Endothelial cell of umbilical vein (primary cell): ENCODE measurements around the gene PRKAR1A. TPM values are rescaled to one million over a fixed set of nuclear protein-coding genes. Genes with fewer than 3 reads are reported as not detected.

Experiments used
- BruUV-seq: library from RNA; stranded (reverse); fragments of 400-500 nt; replicated peaks from 2 replicates; lab custom pipeline; 2021; lab: Mats Ljungman, UMichigan
- CTCF ChIA-PET: fragments of 300-600, 350-600 bp; sonication (Branson Sonifier 250); formaldehyde crosslinking; loops from one replicate; lab custom pipeline; 2021; ENCODE audit warnings: antibody characterized with exemption, inconsistent platforms; lab: Charles Lee
- POLR2A ChIA-PET: fragments of 300-600, 350-600 bp; sonication (Branson Sonifier 250); formaldehyde crosslinking; loops from one replicate; lab custom pipeline; 2021; ENCODE audit warnings: antibody characterized with exemption, inconsistent platforms; lab: Charles Lee
- DNase-seq: peaks from one replicate; pipeline ENCODE4 v3.0.0-alpha.2; 2011; ENCODE audit warnings: low read depth, low spot score
- FAIRE-seq: peaks from 2 replicates; lab custom pipeline; 2011; peaks lifted over from hg19 to GRCh38; lab: Jason Lieb, UNC
- H2AFZ ChIP-seq: 2 replicates; pipeline ENCODE4 v1.6.0; 2012; ENCODE audit warnings: low read depth, low read length, control low read depth, inconsistent platforms
- H3K27ac ChIP-seq: 2 replicates; pipeline ENCODE4 v1.5.1; 2011; ENCODE audit warnings: low read depth, mild to moderate bottlenecking, control low read depth, low read length, moderate library complexity; ENCODE audit not compliant: insufficient read depth
- H3K27me3 ChIP-seq, 2 experiments: 2 replicates each; pipeline versions ENCODE4 v1.6.0 to v1.6.1; 2011; ENCODE audit warnings: low read length in 2 of 2, mixed read lengths in 1 of 2; ENCODE audit not compliant: control insufficient read depth in 2 of 2, insufficient read depth in 2 of 2
- H3K36me3 ChIP-seq, 2 experiments: 2 replicates in 1 of 2; 3 replicates in 1 of 2; pipeline ENCODE4 v1.5.1; 2011; ENCODE audit warnings: low read length in 2 of 2, mild to moderate bottlenecking in 1 of 2, moderate library complexity in 1 of 2; ENCODE audit not compliant: control insufficient read depth in 2 of 2, insufficient read depth in 2 of 2; ENCODE audit errors: extremely low read depth in 1 of 2
- H3K4me1 ChIP-seq: 3 replicates; pipeline ENCODE4 v1.5.1; 2011; ENCODE audit warnings: mild to moderate bottlenecking, low read length; ENCODE audit not compliant: control insufficient read depth, insufficient read depth; ENCODE audit errors: extremely low read depth
- H3K4me2 ChIP-seq: 2 replicates; pipeline ENCODE4 v1.6.1; 2011; ENCODE audit warnings: low read length, control low read depth, mixed read lengths; ENCODE audit not compliant: insufficient read depth
- H3K4me3 ChIP-seq, 3 experiments: fragments of 200-600 bp in 1 of 3; sonication (generic), shearing (Covaris generic) in 1 of 3; replicated peaks in 1 of 3; 2 replicates each; pipeline ENCODE4 v1.5.1; 2011 to 2016; ENCODE audit warnings: control low read depth in 3 of 3, low read length in 3 of 3, mild to moderate bottlenecking in 2 of 3, inconsistent platforms in 1 of 3, low read depth in 1 of 3, moderate library complexity in 1 of 3; ENCODE audit not compliant: insufficient read depth in 1 of 3
- H3K79me2 ChIP-seq: 2 replicates; pipeline ENCODE4 v1.6.0; 2012; ENCODE audit warnings: low read length, inconsistent platforms; ENCODE audit not compliant: control insufficient read depth, insufficient read depth
- H3K9ac ChIP-seq: replicated peaks from 2 replicates; pipeline ENCODE3; 2011; ENCODE audit warnings: low read length, control low read depth; ENCODE audit not compliant: insufficient read depth; ENCODE audit errors: extremely low read depth
- H3K9me1 ChIP-seq: replicated peaks from 3 replicates; pipeline ENCODE4 v1.6.0; 2011; ENCODE audit warnings: mild to moderate bottlenecking, low read length; ENCODE audit not compliant: control insufficient read depth, insufficient read depth; ENCODE audit errors: extremely low read depth
- H3K9me3 ChIP-seq: replicated peaks from 2 replicates; pipeline ENCODE4 v1.5.1; 2012; ENCODE audit warnings: low read length, inconsistent platforms; ENCODE audit not compliant: control insufficient read depth, insufficient read depth
- H4K20me1 ChIP-seq: replicated peaks from 2 replicates; pipeline ENCODE3; 2011; ENCODE audit warnings: mild to moderate bottlenecking, low read length; ENCODE audit not compliant: control insufficient read depth, insufficient read depth; ENCODE audit errors: extremely low read depth
- CTCF ChIP-seq, 2 donors: IDR thresholded peaks; 1 replicate in 1 of 2; 2 replicates in 1 of 2; pipeline ENCODE4 v1.5.1; 2011; ENCODE audit warnings: low read length in 2 of 2, mild to moderate bottlenecking in 2 of 2, moderate library complexity in 2 of 2, control low read depth in 1 of 2, inconsistent platforms in 1 of 2, low read depth in 1 of 2; ENCODE audit not compliant: insufficient read depth in 1 of 2; ENCODE audit errors: extremely low read depth in 1 of 2
- EZH2 ChIP-seq: IDR thresholded peaks from 2 replicates; pipeline ENCODE4 v1.6.1; 2012; ENCODE audit warnings: borderline replicate concordance, low read depth, mild to moderate bottlenecking, moderate library complexity, low read length, inconsistent platforms; ENCODE audit not compliant: severe bottlenecking
- FOS ChIP-seq: IDR thresholded peaks from 2 replicates; pipeline ENCODE4 v1.6.1; 2011; ENCODE audit warnings: mild to moderate bottlenecking, low read length, moderate library complexity, borderline replicate concordance; ENCODE audit not compliant: insufficient read depth
- GATA2 ChIP-seq: IDR thresholded peaks from 2 replicates; pipeline ENCODE4 v1.7.0; 2011; ENCODE audit warnings: low read depth, mild to moderate bottlenecking, moderate library complexity, mixed read lengths, low read length; ENCODE audit not compliant: insufficient read length, insufficient read depth
- JUN ChIP-seq: IDR thresholded peaks from 2 replicates; pipeline ENCODE4 v1.6.1; 2011; ENCODE audit warnings: borderline replicate concordance, low read depth; ENCODE audit not compliant: insufficient read length, insufficient read depth
- MAX ChIP-seq: IDR thresholded peaks from 2 replicates; pipeline ENCODE4 v1.6.1; 2011; ENCODE audit not compliant: insufficient read depth, insufficient read length
- MYC ChIP-seq: IDR thresholded peaks from one replicate; pipeline ENCODE4 v1.6.1; 2011; ENCODE audit warnings: mild to moderate bottlenecking, low read depth, low read length
- POLR2A ChIP-seq: IDR thresholded peaks from 2 replicates; pipeline ENCODE4 v1.6.1; 2012; ENCODE audit warnings: low read depth, mild to moderate bottlenecking, control low read depth, low read length
- POLR2AphosphoS5 ChIP-seq: IDR thresholded peaks from 2 replicates; pipeline ENCODE4 v1.6.1; 2012; ENCODE audit warnings: low read depth, mild to moderate bottlenecking, control low read depth, low read length, moderate library complexity; ENCODE audit not compliant: insufficient read depth
- dilution Hi-C: fragments of 300-500 bp; cut with MboI; formaldehyde crosslinking; loops from one replicate; pipeline ENCODE4 v1.15.0; 2019; ENCODE audit warnings: low sequenced_read_pairs; ENCODE audit not compliant: extremely low pct_ligation_motif_present
- intact Hi-C: fragments of 100-400 bp; cut with micrococcal nuclease; formaldehyde crosslinking; loops from one replicate; pipeline ENCODE4 v1.10.0; 2022
- polyA plus RNA-seq, 4 experiments: library from polyadenylated mRNA; depleted of rRNA in 3 of 4; stranded (reverse) in 3 of 4; unstranded in 1 of 4; fragments of >200 nt; gene quantifications; 2 replicates each; pipeline versions ENCODE4 v1.2.1 to v1.2.3, GENCODE V29; 2011 to 2012; ENCODE audit warnings: missing spikeins in 1 of 4
- total RNA-seq: library from RNA; stranded (reverse); gene quantifications from 2 replicates; pipeline ENCODE4 v1.2.3, GENCODE V29; 2021

Gene PRKAR1A
- total and polyA plus RNA-seq, 2 donors (not counting 3 experiments of a cell fraction or from before 2014, with no cell fraction given): 92.0 to 257 TPM

DNA sequence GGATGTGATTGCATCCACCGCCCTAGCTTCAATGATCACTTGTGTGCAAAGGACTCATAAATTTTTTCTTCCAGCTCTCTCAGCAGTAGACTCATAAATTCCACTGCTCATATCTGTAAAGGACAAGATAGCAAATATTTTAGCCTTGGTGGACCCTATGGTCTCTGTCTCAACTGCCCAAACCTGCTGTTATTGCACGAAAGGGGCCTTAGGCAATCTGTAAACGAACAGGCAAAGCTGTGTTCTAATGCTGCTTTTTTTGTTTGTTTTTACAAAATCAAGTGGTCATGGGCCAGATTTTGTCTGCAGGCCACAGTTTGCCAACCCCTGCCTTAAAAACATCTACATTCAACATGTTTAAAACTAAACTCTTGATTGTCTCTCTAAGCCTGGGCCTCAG, 54.8 kb downstream of the PRKAR1A start:
- H3K27me3 ChIP-seq: peaks cover 4 to 7% of the 10 kb centered on the region in 2 experiments
- no peaks in the 10 kb centered on the region for H3K4me1 ChIP-seq
- H3K9me1 ChIP-seq: no peaks in the 10 kb centered on the region
- dilution Hi-C loops (no loop called here), intact Hi-C loops (no loop called here)
- no peak overlapping the region for H3K4me2 ChIP-seq
- no peak overlapping the region for H3K4me3 ChIP-seq
- H2AFZ ChIP-seq: no peak overlapping the region
- no peaks in the 10 kb centered on the region for H4K20me1 ChIP-seq
- no peak for DNase-seq
- POLR2A ChIA-PET: no interaction called here
- BruUV-seq: no TSS peak
- FAIRE-seq: no peak
- no peak overlapping the region for H3K27ac ChIP-seq
- CTCF ChIA-PET: interaction anchor here (0.8 kb wide), 1 partner anchor 26 kb away, joined by 3 read pairs; no protein-coding TSS in a partner anchor
- H3K9me3 ChIP-seq: no peaks in the 10 kb centered on the region
- no peak overlapping the region for H3K9ac ChIP-seq
- no peaks in the 10 kb centered on the region for H3K79me2 ChIP-seq
- TF ChIP-seq MYC: no peak
- no peak for TF ChIP-seq EZH2
- no peak for TF ChIP-seq GATA2
- no peak for TF ChIP-seq JUN
- no peak for TF ChIP-seq POLR2AphosphoS5
- TF ChIP-seq CTCF (IDR thresholded peaks at IDR 0.05; ENCODE audit: extremely low read depth in 1 of 2, insufficient read depth in 1 of 2, low read depth in 1 of 2, low read length in 2 of 2): no peak
- no peak for TF ChIP-seq POLR2A
- TF ChIP-seq FOS: no peak
- TF ChIP-seq MAX: no peak
- H3K36me3 ChIP-seq: no peaks in the 10 kb centered on the region
